HS-5 (cell line): Measurements from ENCODE around the gene C3orf38.
"Not testable (repeated sequence)": the region's sequence is repeated elsewhere in the genome, so short reads cannot be mapped to it uniquely, and the experiment has no call there.

ENCODE experiments used
- DNase-seq: peaks from one replicate; pipeline ENCODE4 v3.0.0-alpha.2; 2012; ENCODE audit warnings: low read depth

C3orf38 gene

GRCh38 chr3:88149509-88150362, at the start of gene C3orf38:
Gene C3orf38 (plus strand): TSS chr3:88149959. CDS start chr3:88150053, 94 bp downstream.
- peak; percentile 85 for DNase-seq

GRCh38 chr3:88101142-88101541, 48.6 kb upstream of the C3orf38 start:
- DNase-seq, result no peak

GRCh38 chr3:88105325-88105724, 44.4 kb upstream of the C3orf38 start:
- DNase-seq, result peak; percentile 13

- no peak for DNase-seq
Measured at GRCh38 chr3:88112289-88112688, 37.5 kb upstream of the C3orf38 start.

- DNase-seq, result peak; percentile 44
Measured at GRCh38 chr3:88113311-88114162, 36.2 kb upstream of the C3orf38 start.

GRCh38 chr3:88114878-88115549, 34.7 kb upstream of the C3orf38 start:
- DNase-seq, result no peak

GRCh38 chr3:88117683-88118082, 32.1 kb upstream of the C3orf38 start:
- no peak for DNase-seq

GRCh38 chr3:88118603-88119002, 31.2 kb upstream of the C3orf38 start:
- DNase-seq, result not testable (repeated sequence)

GRCh38 chr3:88123526-88123925, 26.2 kb upstream of the C3orf38 start:
- no peak for DNase-seq

GRCh38 chr3:88131695-88132094, 18.1 kb upstream of the C3orf38 start:
- no peak for DNase-seq

GRCh38 chr3:88132894-88133293, 16.9 kb upstream of the C3orf38 start:
- DNase-seq, result no peak

GRCh38 chr3:88133711-88134263, 16.0 kb upstream of the C3orf38 start:
- no peak for DNase-seq

- DNase-seq, result no peak
Measured at GRCh38 chr3:88137836-88138235, 11.9 kb upstream of the C3orf38 start.

- DNase-seq, result peak; percentile 80
Measured at GRCh38 chr3:88141458-88142083, 8.2 kb upstream of the C3orf38 start.

- DNase-seq, result no peak
Measured at GRCh38 chr3:88142094-88142624, 7.6 kb upstream of the C3orf38 start.

GRCh38 chr3:88147261-88147660, 2.5 kb upstream of the C3orf38 start:
- no peak for DNase-seq

- no peak for DNase-seq
Measured at GRCh38 chr3:88148651-88149050, 1.1 kb upstream of the C3orf38 start.

GRCh38 chr3:88149101-88149508, 654 bp upstream of the C3orf38 start:
- peak; percentile 31 for DNase-seq

GRCh38 chr3:88150371-88150770, 612 bp downstream of the C3orf38 start:
- no peak for DNase-seq

- DNase-seq, result no peak
Measured at GRCh38 chr3:88150806-88151205, 1.0 kb downstream of the C3orf38 start.

GRCh38 chr3:88151358-88151757, 1.6 kb downstream of the C3orf38 start:
- no peak for DNase-seq
